Measurements from ENCODE around the gene JADE3. TPM values are rescaled to one million over a fixed set of nuclear protein-coding genes. Genes with fewer than 3 reads are reported as not detected.
A peak's percentile ranks its signal among the peaks of the same experiment; 100 is the strongest.

The JADE3 gene
- total RNA-seq, 1 experiment from 2014 or later, result 20.2 TPM

- no peak overlapping the region for H3K14ac ChIP-seq (ENCODE audit: insufficient read depth, low read length)
- H2BK15ac ChIP-seq (ENCODE audit: low read depth, low read length), result no peak overlapping the region
- H3K23ac ChIP-seq (ENCODE audit: insufficient read length, low read depth, low read length), result no peak overlapping the region
- H3K56ac ChIP-seq (ENCODE audit: insufficient read length, low read depth, low read length), result no peak overlapping the region
- no peaks in the 10 kb centered on the region for H3K79me1 ChIP-seq (ENCODE audit: insufficient read depth, low read depth, low read length, poor library complexity, severe bottlenecking)
- no peak overlapping the region for H2BK20ac ChIP-seq (ENCODE audit: low read depth, low read length, poor library complexity, severe bottlenecking)
- Mint-ChIP-seq H3K27ac (peak overlapping the region in 1 of 3 experiments; percentile 39; a peak in 4 of 7 replicates), H3K27me3 (ENCODE audit: low read depth) (no peaks in the 10 kb centered on the region; the same call in 1 of the 2 replicates), H3K4me3 (no peak overlapping the region), H3K4me1 (peaks cover 31 to 32% of the 10 kb centered on the region in 2 experiments), H3K36me3 (ENCODE audit: insufficient read depth in 1 of 3, low read depth in 3 of 3) (peaks cover 0 to 3% (median 1%) of the 10 kb centered on the region in 3 experiments; a peak in 1 of 7 replicates), H3K9me3 (peaks cover 50 to 64% of the 10 kb centered on the region in 2 experiments)
- H3K9ac ChIP-seq (ENCODE audit: extremely low read depth, insufficient read length, low read length), result no peak overlapping the region
- no peak overlapping the region for H4K91ac ChIP-seq (ENCODE audit: insufficient read length, low read depth, low read length)
- peak overlapping the region; percentile 43 for H4K5ac ChIP-seq (ENCODE audit: insufficient read length, low read depth, low read length)
- H3K18ac ChIP-seq (ENCODE audit: insufficient read length, low read depth, low read length), result no peak overlapping the region
- H2AFZ ChIP-seq (ENCODE audit: low read length), result no peak overlapping the region
- no peaks in the 10 kb centered on the region for H4K20me1 ChIP-seq (ENCODE audit: control insufficient read depth, insufficient read depth, insufficient read length)
- no peak overlapping the region for H2BK5ac ChIP-seq (ENCODE audit: insufficient read length, low read length)
- no peaks in the 10 kb centered on the region for H3K23me2 ChIP-seq (ENCODE audit: insufficient read length, low read depth, low read length, poor library complexity, severe bottlenecking)
- H3K79me2 ChIP-seq (ENCODE audit: insufficient read depth, low read length), result peaks cover 2% of the 10 kb centered on the region; the same call in 1 of the 2 replicates
- DNase-seq, result no peak
- H3K27me3 ChIP-seq (ENCODE audit: insufficient read depth, low read length), result no peaks in the 10 kb centered on the region
- H3K27ac ChIP-seq (ENCODE audit: insufficient read length, low read depth, low read length), result no peak overlapping the region
- no peak overlapping the region for H2BK12ac ChIP-seq (ENCODE audit: insufficient read length, low read depth, low read length)
- no peak overlapping the region for H3K4ac ChIP-seq (ENCODE audit: low read depth, low read length)
- TF ChIP-seq CTCF (conservative IDR thresholded peaks at IDR 0.05), result no peak
- peaks cover 13% of the 10 kb centered on the region for H3K9me3 ChIP-seq (ENCODE audit: control insufficient read depth, low read depth, low read length)
- no peak overlapping the region for H2AK5ac ChIP-seq (ENCODE audit: insufficient read length, low read length)
- no peak overlapping the region for H3K4me2 ChIP-seq (ENCODE audit: insufficient read depth, insufficient read length, low read length)
- H3K4me1 ChIP-seq (ENCODE audit: insufficient read depth, low read length), result no peaks in the 10 kb centered on the region
- H3T11ph ChIP-seq (ENCODE audit: low read length), result no peak overlapping the region
- no CpG with 5 or more reads among the region's 2 CpGs for WGBS (ENCODE audit: extremely low coverage, insufficient read length, low lambda C conversion rate)
- H2BK120ac ChIP-seq (ENCODE audit: low read depth, low read length, poor library complexity, severe bottlenecking), result no peak overlapping the region
- no peak overlapping the region for H4K8ac ChIP-seq (replicated peaks; ENCODE audit: insufficient read length, low read depth, low read length)
Measured at GRCh38 chrX:46959101-46959500, 46.9 kb downstream of the JADE3 start.

Data from H9 (cell line).